KMS-11 (cell line): ENCODE data around the gene MACO1.
A peak's percentile ranks its signal among the peaks of the same experiment; 100 is the strongest.

Experiments used
- H2AFZ ChIP-seq: fragments of 200-600 bp; sonication (generic); 2 replicates; pipeline ENCODE4 v1.6.1; 2016; ENCODE audit warnings: antibody characterized with exemption, mixed run types, low read depth
- H3K27ac ChIP-seq: fragments of 200-600 bp; sonication (generic); 2 replicates; pipeline ENCODE4 v1.6.1; 2016; ENCODE audit warnings: mild to moderate bottlenecking, mixed run types
- H3K27me3 ChIP-seq: fragments of 200-600 bp; sonication (generic); 2 replicates; pipeline ENCODE4 v1.6.1; 2017; ENCODE audit warnings: mild to moderate bottlenecking, low read depth, mixed run types, moderate library complexity; ENCODE audit not compliant: insufficient read depth
- H3K36me3 ChIP-seq: fragments of 200-600 bp; sonication (generic); 2 replicates; pipeline ENCODE4 v1.6.1; 2017; ENCODE audit warnings: mild to moderate bottlenecking, mixed run types; ENCODE audit not compliant: insufficient read depth
- H3K4me1 ChIP-seq: fragments of 200-600 bp; sonication (generic); 2 replicates; pipeline ENCODE4 v1.6.1; 2016; ENCODE audit warnings: mild to moderate bottlenecking, low read depth, mixed run types; ENCODE audit not compliant: poor library complexity, severe bottlenecking
- H3K4me2 ChIP-seq: fragments of 200-600 bp; sonication (generic); 2 replicates; pipeline ENCODE4 v1.7.0; 2016; ENCODE audit warnings: mild to moderate bottlenecking, mixed run types
- H3K4me3 ChIP-seq: fragments of 200-600 bp; sonication (generic); IDR thresholded peaks from 2 replicates; pipeline ENCODE4 v1.6.1; 2017; ENCODE audit warnings: low read depth, low read length, mixed read lengths; ENCODE audit not compliant: insufficient read depth
- H3K79me2 ChIP-seq: fragments of 200-600 bp; sonication (generic); 2 replicates; pipeline ENCODE4 v1.6.1; 2016; ENCODE audit warnings: low read depth, mixed run types; ENCODE audit not compliant: insufficient read depth
- H3K9ac ChIP-seq: fragments of 200-600 bp; sonication (generic); 2 replicates; pipeline ENCODE4 v1.6.1; 2016; ENCODE audit warnings: mild to moderate bottlenecking, mixed run types
- H4K20me1 ChIP-seq: fragments of 200-600 bp; sonication (generic); 2 replicates; pipeline ENCODE4 v1.6.1; 2016; ENCODE audit warnings: mild to moderate bottlenecking, mixed run types; ENCODE audit not compliant: insufficient read depth
- CTCF ChIP-seq: fragments of 200-600 bp; sonication (generic); conservative IDR thresholded peaks from 2 replicates; pipeline ENCODE4 v1.6.1; 2017; ENCODE audit warnings: low read depth, mild to moderate bottlenecking, antibody characterized with exemption, low read length, moderate library complexity, mixed read lengths

The MACO1 gene

GRCh38 chr1:25501235-25502058 lies 70.8 kb downstream of the MACO1 start:
- H3K36me3 ChIP-seq = no peaks in the 10 kb centered on the region
- H3K9ac ChIP-seq = no peak overlapping the region
- H3K4me2 ChIP-seq = no peak overlapping the region
- no peak overlapping the region for H3K27ac ChIP-seq
- no peaks in the 10 kb centered on the region for H4K20me1 ChIP-seq
- H3K4me3 ChIP-seq = no peak overlapping the region
- TF ChIP-seq CTCF = peak; percentile 33; the same call in 1 of the 2 replicates
- H3K4me1 ChIP-seq = peaks cover 54% of the 10 kb centered on the region
- no peaks in the 10 kb centered on the region for H3K79me2 ChIP-seq
- H2AFZ ChIP-seq = no peak overlapping the region
- no peaks in the 10 kb centered on the region for H3K27me3 ChIP-seq

- H3K27me3 ChIP-seq = no peaks in the 10 kb centered on the region
- no peak overlapping the region for H3K27ac ChIP-seq
- no peak for TF ChIP-seq CTCF
- peaks cover 51% of the 10 kb centered on the region for H3K4me1 ChIP-seq
- no peak overlapping the region for H2AFZ ChIP-seq
- H4K20me1 ChIP-seq = no peaks in the 10 kb centered on the region
- H3K4me2 ChIP-seq = no peak overlapping the region
- no peaks in the 10 kb centered on the region for H3K79me2 ChIP-seq
- H3K4me3 ChIP-seq = no peak overlapping the region
- no peaks in the 10 kb centered on the region for H3K36me3 ChIP-seq
- H3K9ac ChIP-seq = no peak overlapping the region
These were observed 72.3 kb downstream of the MACO1 start for GRCh38 chr1:25502957-25503356.

- no peak overlapping the region for H3K27ac ChIP-seq
These were observed 73.1 kb downstream of the MACO1 start for GRCh38 chr1:25503551-25504426.

More at GRCh38 chr1:25503551-25504426, 73.1 kb downstream of the MACO1 start:
- H2AFZ ChIP-seq = no peak overlapping the region
- no peaks in the 10 kb centered on the region for H4K20me1 ChIP-seq
- H3K4me1 ChIP-seq = peaks cover 43% of the 10 kb centered on the region
- no peaks in the 10 kb centered on the region for H3K79me2 ChIP-seq
- no peak overlapping the region for H3K4me3 ChIP-seq
- no peaks in the 10 kb centered on the region for H3K36me3 ChIP-seq
- H3K4me2 ChIP-seq = 0 out of 2 replicates have a peak overlapping the region, but pooled peaks have one; percentile 13
- H3K9ac ChIP-seq = no peak overlapping the region
- peak; percentile 79 for TF ChIP-seq CTCF
- no peaks in the 10 kb centered on the region for H3K27me3 ChIP-seq
